Iris pigment epithelial cell (primary cell): ENCODE data around the gene WDR49.

Experiments
- DNase-seq: peaks from one replicate; pipeline ENCODE4 v3.0.0-alpha.2; 2011; ENCODE audit warnings: low read depth

WDR49 gene

DNA sequence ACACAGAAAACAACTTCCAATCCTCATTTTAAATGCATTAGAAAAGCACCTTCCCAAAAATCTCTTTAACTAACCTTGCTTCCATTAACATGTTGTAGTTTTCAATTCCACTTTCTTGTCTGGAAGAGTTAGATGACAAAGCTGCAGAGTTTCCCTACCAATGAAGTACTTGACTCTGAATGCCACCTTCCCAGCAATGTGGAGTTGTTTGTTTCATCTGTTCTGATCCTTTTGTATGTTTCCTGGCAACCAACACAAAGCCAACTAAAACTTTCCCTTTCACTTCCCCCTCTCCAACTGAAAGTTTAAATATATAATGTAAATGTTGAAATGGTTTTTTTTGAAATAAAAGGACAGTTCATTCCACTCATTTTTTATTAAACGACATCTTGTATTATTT, at the start of gene WDR49:
TSS of gene WDR49 (minus strand) at position 183 of the 400 bp plus-strand sequence. CDS start 517 bp downstream, outside the sequence.
- DNase-seq, result peak; percentile 1

- no peak for DNase-seq
Measured at GRCh38 chr3:167700926-167701325, 47.2 kb upstream of the WDR49 start.

DNA sequence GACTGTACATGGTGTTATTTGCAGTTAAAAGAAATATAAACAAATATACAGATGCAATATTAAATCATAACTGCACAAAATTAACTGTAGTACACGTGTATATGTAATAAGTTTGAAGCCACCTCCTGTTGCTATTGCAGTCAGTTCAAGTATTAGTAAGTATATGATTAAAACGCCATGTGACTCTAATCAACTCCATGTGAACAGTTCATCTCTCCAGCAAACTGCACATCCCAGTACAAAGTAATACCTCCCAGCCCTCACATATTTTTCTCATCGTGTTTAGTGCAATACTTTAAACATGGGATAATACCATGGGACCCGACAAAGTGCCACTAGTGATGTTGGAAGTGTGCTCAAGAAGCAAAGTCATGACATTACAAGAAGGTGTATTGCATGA, 46.3 kb upstream of the WDR49 start:
- DNase-seq, result no peak

DNA sequence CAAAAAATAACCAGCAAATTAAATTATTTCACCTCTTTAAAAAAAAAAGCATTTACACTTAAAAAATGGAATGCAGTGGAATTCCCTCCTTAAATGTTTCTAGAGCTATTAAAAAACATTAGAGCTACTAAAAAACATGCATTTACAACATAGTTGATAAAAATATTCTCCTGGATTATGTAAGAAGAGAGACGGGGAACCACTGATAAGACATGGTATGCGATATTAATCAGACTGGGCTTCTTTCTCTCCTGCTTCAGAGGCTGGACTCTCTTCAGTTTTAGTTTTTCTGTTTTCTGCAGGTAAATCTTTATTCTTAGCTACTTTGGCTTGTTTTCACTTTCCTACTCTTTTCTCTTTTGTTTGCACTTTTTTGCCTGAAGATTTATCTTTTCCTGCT, 40.4 kb upstream of the WDR49 start:
- DNase-seq, result peak; percentile 6

GRCh38 chr3:167691366-167691765, 37.6 kb upstream of the WDR49 start:
- no peak for DNase-seq

DNA sequence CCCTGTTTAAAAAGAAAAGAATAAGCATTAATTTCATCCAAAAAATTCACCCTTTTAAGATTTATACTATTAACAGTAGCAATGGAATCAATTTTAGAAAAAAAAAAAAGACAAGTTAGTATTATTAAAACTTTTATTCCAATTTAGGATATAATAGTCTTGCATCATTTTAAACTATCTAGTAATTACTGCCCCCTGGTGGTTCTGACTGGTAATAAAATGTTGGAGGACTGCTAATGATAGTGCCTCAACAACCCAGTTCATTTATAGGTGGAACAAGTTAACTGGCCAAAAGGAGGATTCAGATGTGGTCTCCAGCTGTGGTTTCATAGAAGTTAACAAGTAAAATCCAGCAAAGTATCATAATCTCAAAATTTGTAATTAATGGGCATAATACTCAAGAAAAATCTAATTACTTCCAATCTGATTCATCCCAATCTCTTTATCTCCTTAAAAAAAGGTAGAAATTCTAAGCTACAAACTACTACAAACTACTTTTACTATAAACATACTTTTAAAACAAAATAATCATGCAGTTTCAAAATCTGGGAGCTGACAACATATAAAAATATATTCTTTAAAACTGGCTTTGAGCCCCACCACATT, 30.7 kb upstream of the WDR49 start:
- peak; percentile 54 for DNase-seq

- DNase-seq, result no peak
Measured at GRCh38 chr3:167679526-167679925, 25.8 kb upstream of the WDR49 start.

DNA sequence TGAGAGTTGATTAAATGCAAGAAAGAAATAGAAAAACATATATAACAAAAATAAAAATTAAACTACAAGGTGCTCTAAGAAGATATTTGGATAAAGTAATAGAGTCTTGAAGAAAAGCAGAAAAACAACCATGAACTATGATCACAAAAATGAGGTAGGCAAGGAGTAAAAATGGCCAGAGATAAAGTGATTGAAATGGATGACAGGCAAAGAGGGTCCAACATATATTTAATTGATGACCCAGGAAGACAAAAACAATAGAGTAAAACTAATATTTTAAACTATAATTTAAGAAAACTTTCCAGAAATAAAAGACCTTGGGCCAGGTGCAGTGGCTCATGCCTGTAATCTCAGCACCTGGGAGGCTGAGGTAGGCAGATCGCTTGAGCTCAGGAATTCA, 22.1 kb upstream of the WDR49 start:
- no peak for DNase-seq

GRCh38 chr3:167673221-167673620, 19.5 kb upstream of the WDR49 start:
- DNase-seq, result no peak

GRCh38 chr3:167671878-167672427, 18.2 kb upstream of the WDR49 start:
- no peak for DNase-seq

DNA sequence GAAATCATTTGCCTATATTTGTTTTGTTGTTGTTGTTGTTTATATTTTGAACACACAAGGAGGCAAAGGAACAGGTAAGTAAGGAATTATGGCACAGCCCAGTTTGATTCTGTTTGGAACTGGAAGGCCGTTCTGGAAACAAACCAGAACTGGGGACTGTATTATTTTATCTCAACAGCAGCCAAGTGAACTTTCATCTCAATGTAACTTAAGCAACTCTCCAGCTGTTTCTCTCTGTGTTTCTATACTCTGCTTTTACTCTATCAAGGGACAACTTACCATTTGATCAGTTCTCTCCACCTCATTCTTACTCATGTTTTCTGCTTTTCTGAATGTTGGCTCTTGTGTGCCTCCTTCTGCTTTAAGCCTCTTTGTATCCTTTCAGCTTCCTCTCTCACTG, 16.0 kb upstream of the WDR49 start:
- DNase-seq, result no peak

- no peak for DNase-seq
Measured at GRCh38 chr3:167668651-167669050, 14.9 kb upstream of the WDR49 start.

DNA sequence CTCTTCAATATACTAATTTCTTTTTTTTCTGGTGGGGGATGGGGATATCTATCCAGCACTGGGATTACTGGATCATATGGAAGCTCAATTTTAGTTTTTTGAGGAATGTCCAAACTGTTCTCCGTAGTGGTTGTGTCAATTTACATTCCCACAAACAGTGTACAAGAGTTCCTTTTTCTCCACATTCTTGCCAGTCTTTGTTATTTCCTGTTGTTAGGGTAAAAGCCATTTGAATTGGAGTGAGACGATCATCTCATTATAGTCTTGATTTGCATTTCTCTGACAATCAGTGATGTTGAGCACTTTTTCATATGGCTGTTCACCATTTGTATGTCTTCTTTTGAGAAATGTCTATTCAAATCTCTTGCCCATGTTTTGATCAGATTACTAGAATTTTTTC, 12.8 kb upstream of the WDR49 start:
- DNase-seq, result no peak

- DNase-seq, result no peak
Measured at GRCh38 chr3:167662919-167663400, 9.2 kb upstream of the WDR49 start.

GRCh38 chr3:167657684-167658225, 4.0 kb upstream of the WDR49 start:
- no peak for DNase-seq

- DNase-seq, result no peak
Measured at GRCh38 chr3:167656821-167657220, 3.1 kb upstream of the WDR49 start.

DNA sequence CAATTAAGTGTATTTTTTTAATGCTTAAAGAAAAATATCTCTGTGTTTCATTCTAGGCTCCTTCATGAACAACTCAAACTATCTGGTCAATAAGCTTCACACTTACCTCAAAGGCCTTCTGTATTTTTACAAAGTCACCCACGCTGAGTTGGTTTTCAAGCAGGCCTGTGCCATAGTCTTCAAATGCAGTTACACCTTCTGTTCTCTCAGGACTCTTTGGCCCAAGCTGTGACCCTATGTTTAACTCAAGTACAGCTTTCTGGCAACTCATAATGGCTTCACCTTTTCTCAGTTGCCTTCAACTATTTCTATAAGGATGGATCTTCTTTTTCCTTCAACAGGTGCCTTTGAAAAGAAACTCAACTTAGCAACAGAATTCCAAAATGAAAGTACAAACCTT, 587 bp downstream of the WDR49 start:
- no peak for DNase-seq

GRCh38 chr3:167651826-167652225, 1.9 kb downstream of the WDR49 start:
- DNase-seq, result no peak

DNA sequence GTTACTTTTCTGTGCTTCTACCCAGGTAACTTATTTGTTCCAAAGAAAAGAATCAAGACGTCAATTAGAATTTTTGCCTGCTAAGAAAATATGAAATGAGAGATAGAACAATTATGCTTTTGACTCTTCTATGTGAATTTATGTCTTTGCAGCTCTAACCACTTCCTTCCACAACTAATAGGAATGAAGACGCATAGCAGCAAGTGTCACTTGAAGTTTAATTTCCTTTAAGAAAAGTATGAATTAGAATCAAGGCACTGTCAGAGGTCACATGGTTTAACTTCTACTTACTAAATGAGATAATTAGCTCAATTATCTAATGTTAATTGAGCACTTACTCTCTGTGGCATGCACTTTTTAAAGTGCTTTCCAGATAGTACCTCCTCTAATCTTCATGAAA, 3.3 kb downstream of the WDR49 start:
- no peak for DNase-seq

DNA sequence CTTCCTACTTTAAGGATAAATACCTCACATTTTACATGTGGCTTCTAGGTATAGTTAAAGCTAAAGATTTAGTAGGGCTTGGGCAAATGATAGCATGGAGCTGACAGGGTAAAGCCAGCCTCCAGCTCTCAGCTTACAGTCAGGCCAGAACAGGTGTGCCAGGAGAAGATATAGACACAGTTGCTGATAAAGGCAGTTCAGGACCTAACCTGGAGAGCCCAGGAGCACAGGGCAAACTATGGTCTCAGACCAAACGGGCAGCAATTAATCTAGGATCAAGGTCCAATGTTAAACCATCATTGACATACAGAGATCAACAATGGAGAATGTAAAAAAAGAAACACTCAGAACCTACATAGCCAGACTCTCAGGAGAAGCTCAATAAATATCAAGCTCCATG, 4.0 kb downstream of the WDR49 start:
- DNase-seq, result no peak

DNA sequence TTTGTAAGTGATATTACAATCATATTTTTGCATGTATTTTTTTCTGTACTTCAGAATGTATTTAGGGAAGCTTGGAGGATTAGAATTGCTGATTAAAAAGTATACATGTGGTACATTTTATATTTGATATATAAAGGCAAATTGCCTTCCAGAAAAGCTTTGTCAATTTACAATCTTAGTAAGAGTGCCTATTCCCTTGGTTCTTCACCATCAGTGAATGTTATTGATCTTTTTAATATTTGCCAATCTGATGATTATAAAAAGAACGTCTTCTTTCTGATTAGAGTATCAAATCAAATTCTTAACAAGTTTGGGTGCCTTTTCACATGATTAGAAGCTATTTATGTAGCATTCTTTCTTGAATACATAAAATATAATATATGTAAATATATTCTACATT, 9.1 kb downstream of the WDR49 start:
- no peak for DNase-seq

- no peak for DNase-seq
Measured at GRCh38 chr3:167631471-167631870, 22.3 kb downstream of the WDR49 start.

GRCh38 chr3:167626490-167626889, 27.3 kb downstream of the WDR49 start:
- no peak for DNase-seq

- DNase-seq, result no peak
Measured at GRCh38 chr3:167615030-167615429, 38.7 kb downstream of the WDR49 start.
